Measurements from ENCODE around the gene DNAJC17.

Gene DNAJC17

DNA sequence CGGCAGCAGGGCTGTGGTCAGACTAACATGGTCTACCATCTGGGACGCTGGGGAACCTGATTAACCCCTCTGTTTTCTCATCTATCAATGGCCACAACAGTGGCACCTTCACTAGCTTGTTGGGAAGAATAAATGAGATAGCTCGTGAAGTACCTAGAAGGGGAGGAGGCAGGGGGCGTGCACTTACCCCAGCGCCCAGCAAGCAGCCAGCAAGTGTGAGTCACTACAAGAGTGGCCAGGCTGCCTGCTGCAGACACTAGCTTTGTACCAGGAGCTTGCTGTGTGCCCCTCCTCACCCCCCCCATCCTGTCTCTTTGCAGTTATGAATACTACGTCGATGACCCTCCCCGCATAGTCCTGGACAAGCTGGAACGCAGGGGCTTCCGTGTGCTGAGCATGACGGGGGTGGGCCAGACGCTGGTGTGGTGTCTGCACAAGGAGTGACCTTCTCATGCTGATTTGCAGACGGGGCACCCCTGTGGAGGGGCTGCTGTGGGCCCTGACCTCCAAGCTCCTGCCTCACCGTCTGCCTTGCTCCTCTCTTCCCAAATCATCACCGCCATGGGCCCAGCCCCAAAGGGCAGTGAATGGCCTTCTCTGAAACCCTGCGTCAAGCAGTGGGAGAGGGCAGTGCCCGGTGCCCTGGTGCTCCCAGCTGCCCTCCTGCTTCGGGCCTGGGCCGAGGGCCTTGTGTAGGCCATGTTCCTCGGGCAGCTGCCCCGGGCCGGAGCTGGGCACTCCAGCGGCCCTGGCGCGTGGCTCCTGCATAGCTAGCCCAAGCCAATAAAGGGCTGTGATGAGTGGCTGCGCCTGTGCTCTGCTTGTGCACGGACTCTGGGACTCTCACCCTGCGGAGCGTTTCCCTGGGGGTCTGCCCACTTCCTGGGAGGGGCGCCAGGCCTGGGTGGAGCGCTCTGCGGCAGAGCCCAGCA, 40.1 kb downstream of the DNAJC17 start:
- no peak for DNase-seq (ENCODE audit: low read depth in 2 of 2)

DNA sequence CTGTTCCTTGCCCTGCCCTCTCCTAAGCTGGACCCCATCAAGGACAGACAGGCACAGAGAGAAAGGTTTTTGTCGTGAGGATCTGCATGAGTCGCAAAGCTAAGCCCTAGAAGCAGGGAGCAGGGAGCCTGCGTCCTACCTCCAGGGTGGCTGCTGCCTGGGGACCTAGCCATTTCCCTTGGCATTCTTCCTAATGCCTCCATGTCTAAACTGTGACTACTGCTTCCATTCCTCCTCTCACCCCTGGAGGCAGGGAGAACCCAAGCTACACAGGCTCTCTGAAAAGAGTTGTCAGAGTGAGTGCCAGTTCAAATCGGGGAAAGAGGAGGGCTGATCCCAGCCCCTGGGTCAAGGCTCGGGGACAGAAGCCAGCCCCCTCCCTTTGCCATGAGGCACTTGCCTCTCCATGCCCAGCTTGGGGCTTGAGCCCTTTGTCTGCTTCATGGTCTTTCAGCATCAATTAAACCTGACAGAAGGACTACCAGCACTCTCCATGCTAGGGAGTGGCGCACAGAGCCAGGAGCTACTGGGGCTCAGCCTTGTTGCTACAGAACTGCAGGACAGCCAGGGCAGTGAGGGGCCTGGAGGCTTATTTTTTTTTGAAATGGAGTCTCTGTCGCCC, 41.0 kb downstream of the DNAJC17 start:
- DNase-seq (ENCODE audit: low read depth in 2 of 2), result no peak

DNA sequence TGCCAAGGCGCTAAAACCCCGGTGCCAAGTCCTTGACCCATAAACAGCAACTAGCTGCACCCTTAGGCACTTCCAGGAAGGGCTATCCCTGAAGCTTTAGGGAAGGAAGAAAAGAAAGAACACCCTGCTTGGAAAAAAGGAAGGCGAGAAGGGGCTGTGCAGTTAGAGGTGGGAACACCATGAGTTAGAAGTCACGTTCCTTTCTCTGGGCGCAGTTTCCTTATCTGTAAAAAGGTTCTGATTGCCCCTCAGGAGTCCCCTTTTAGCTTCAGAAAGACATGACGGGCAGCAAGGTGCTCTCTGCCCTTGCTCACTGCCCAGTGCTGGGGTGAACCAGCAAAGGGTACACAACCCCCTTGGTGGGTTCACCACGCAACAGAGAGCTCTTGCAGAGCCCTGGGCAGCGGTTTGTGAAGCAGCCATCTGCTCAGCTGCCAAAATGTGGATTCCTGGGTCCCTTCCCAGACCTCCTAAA, 42.6 kb downstream of the DNAJC17 start:
- no peak for DNase-seq (ENCODE audit: low read depth in 2 of 2)

DNA sequence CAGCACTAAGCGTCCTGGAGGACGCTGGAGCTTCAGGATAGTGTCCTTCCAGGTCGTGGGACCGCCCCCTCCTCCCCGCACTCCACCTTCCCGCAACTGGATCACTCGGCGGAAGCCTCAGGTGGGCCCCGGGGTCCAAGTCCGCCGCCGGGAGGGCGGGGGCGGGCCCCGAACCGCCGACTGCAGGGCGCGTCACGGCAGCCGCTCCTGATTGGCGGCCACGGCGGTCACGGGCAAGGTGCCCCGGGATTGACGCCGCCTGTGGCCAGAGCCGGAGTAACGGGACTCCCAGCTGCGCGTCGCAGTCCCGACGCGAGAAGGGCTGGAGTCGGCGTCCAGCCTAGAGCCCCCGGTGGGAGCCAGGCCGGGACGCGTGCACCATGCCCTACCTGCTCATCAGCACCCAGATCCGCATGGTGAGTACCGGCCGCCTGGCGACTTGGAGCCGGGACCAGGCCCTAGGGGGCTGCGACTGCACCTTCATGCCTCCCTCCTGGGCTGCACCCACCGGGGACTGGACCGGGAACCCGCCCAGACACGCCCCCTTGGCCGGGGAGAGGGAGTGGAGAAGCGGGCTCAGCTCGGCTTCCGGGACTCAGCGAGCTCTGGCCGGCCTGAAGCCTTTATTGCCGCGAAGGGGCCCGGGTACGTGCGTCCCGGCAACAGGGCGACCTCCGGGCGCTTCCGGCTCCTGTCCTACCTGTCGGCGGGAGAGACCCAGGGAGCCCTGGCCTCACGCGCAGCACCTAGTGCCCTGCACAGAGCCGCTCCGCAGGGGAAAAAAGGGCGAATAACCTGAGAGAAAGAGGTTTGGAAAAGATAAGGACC, 43.3 kb downstream of the DNAJC17 start, which contains the start of gene GCHFR:
TSS of gene GCHFR (plus strand) at position 268 of the 828 bp plus-strand sequence. CDS start at position 381, 113 bp downstream.
- peak in 1 of 2 donors; percentile 59 for DNase-seq (ENCODE audit: low read depth in 2 of 2)

DNA sequence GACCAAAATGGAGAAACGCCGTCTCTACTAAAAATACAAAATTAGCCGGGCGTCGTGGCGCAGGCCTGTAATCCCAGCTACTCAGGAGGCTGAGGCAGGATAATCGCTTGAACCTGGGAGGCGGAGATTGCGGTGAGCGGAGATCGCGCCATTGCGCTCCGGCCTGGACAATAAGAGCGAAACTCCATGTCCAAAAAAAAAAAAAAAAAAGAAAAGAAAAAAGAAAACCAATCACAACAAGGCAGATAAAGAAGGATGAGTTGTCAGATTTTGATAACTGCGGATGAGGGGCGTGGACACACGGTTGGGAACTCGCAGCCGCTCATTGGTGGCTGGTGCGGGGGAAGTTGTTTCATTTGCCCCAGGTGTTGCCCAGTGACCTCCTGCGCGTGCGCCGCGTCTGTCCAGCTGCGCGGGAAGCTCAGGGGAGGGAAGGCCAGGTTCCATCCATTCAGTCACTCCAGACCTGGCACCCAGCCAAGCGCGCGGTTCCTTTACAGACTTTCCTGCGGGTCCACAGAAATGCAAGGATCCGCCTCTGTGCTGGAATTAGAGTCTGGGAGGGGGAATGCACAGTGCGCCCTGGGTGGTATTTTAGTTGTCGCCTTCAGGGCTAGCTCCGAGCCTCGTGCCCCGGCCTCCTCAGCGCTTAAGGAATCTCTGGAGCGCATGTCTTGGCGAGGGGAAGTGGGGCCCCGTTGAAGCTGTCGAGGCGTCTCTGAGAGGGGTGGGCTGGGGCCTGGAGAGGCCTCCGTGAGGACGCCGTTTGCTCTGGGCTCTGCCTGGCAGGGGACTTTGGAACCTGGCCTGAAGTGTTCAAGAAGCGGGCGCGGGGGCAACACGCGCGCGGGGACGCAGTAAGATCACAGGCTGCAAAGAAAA, 44.1 kb downstream of the DNAJC17 start:
- DNase-seq (ENCODE audit: low read depth in 2 of 2), result peak in 1 of 2 donors; percentile 49

DNA sequence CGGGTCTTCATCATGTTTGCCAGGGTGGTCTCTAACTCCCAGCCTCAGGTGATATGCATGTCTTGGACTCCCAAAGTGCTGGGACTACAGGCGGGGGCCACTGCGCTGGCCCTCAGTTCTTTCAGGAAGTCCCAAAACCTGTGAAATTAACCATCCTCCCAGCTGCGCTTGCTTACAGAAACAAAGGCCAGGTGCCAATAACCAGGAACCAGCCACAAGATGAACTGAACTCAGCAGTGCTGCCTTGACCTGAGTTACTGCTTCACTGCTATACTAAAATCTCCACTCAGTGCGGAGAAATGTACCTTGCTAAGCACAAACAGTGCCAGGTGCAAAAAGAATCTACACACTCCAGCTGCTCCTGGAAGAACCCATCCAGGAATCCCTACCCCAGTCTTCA, 47.3 kb downstream of the DNAJC17 start:
- no peak for DNase-seq (ENCODE audit: low read depth in 2 of 2)

DNA sequence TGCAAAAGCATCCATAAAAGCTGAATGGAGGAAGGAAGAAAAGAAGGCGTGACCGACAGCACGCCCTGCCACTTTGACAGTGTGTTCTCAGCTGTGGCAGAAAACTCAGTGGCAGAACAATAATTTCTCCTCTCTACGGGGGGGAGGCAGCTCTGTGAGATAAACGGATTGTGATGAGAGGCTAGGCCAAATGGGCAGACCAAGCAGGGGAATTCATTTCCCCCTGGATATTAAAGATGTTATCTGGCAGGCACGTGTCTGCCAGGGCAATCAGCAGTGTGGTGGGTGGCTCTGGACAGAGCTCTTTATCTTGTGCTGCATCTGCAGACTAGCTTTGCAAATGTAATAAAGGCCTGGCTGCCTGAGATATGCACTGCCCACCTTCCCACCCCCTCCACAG, 50.3 kb downstream of the DNAJC17 start:
- no peak for DNase-seq (ENCODE audit: low read depth in 2 of 2)

DNA sequence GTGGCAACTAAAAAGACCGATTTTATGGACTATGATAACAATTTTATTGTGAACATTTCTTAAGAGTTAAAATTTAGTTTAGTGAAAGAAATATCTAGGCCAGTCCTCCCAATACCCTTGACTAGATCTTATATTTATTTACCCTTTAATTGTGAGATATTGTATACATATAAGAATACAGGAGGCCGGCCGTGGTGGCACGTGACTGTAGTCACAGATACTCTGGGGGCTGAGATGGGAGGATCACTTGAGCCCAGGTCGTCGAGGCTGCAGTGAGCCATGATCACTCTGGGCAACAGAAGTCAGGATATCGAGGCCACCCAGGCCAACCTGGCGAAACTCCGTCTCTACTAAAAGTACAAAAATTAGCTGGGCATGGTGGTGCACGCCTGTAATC, 51.5 kb downstream of the DNAJC17 start:
- DNase-seq (ENCODE audit: low read depth in 2 of 2), result no peak

DNA sequence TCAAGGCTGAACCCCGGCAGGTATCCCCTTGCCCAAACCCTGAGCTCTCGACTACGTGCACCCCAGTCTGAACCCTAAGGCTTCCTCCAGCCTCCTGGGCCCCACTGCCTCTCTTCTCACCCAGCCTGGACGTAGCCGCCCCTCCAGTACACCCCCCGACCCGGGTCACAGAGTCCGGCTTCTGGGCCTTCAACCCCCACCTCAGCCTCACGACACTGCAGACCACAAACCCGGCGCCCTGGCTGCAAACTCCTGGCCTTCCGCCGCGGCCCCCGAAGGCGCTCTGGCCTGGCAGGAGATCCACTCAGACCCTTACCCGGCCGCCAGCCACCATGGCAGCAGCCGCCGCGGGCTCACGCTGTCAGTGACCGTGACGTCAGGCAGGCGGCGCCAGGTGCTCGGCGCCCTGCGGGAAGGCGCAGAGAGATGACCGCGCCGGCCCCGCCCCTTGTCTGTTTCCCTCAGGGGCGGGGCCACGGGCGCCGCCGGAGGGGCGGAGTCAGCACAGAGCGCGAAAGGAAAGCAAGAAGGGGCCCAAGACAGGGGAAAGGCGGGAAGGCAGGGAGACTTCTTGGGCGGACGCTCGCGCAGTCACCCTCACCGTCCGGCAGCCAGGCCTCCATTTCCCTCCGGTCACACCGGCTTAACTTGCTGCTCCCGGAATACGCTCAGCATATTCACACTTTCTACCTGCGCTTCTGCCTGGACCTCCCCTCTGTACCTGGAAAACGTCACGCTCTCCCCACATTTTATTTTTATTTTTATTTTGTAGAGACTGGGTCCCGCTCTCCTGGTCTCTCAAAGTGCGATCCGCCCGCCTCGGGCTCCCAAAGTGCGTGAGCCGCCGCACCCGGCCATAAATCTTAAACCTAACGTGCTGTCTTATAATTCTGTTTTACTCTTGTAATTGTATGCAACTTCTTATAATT, 52.1 kb downstream of the DNAJC17 start, which contains the start of gene RMDN3:
TSS of gene RMDN3 (minus strand) at position 372 of the 929 bp plus-strand sequence. CDS start 471 bp downstream, outside the sequence.
- DNase-seq (ENCODE audit: low read depth in 2 of 2), result peak; percentile 87 to 90

DNA sequence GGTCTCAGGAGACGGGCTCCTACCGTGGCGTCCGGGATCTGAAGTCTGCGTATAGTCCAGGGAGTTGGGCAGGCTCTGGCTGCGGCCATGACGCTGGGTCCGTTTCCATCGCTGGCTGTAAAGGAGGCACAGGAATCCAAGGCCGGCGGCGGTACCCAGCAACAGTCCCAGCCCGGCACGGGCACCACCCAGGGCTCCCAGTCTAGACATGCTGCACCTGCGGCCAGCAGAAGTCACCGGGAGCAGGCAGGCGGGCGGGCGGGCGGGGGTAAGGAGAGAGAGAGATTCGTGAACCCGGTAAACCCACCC, 52.7 kb downstream of the DNAJC17 start:
- DNase-seq (ENCODE audit: low read depth in 2 of 2), result no peak

DNA sequence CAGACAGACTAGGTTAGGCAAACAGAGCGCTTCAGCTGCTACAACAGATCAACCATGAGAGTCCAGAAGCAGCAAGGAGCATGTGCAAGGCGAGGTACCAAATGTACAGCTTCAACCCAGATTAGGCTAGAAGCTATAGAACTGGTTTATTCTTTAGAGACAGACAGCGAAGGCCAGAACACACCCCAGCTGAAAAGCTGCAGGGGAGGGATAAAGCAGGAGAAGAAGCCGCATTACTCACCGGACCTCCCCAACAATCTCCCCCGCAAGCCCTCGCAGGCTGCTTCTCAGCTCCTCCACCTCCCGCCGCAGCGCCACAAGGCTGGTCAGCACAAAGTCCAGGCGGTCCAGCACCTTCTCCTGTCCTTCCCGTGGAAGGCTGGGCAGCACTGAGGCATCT, 55.5 kb downstream of the DNAJC17 start:
- DNase-seq (ENCODE audit: low read depth in 2 of 2), result no peak

DNA sequence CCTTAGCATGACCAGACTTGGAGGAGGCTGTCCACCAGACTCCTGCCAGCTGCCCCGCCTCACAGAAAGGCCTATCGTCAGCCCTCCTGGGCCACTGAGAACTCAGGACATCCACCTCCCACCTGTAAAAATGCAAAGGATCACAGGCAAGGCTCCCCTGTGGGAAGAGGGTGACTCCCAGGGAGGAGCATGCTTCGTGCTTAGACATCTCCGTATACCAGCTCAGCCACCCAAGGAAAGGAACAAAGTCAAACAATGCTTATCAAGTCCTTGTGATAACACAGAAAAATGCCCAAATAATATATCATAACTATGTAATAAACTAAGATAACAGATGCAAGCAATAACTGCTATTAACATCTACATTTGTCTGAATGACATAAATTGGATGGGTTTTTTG, 56.4 kb downstream of the DNAJC17 start:
- no peak for DNase-seq (ENCODE audit: low read depth in 2 of 2)

DNA sequence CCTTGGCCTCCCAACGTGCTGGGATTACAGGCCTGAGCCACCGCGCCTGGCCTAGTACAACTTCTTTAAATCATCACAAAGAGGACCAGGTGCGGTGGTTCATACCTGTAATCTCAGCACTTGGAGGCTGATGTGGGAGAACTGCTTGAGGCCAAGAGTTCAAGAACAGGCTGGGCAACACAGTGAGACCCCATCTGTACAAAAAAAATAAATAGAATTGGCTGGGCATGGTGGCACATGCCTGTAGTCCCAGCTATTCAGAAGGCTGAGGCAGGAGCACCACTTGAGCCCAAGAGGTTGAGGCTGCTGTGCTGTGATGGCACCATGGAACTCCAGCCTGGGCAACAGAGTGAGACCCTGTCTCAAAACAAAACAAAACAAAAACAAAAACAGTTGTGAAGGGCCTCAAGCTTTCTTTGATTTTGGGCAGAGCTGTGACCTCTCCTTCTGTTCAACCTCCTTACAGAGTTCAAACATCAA, 58.1 kb downstream of the DNAJC17 start:
- DNase-seq (ENCODE audit: low read depth in 2 of 2), result no peak

DNA sequence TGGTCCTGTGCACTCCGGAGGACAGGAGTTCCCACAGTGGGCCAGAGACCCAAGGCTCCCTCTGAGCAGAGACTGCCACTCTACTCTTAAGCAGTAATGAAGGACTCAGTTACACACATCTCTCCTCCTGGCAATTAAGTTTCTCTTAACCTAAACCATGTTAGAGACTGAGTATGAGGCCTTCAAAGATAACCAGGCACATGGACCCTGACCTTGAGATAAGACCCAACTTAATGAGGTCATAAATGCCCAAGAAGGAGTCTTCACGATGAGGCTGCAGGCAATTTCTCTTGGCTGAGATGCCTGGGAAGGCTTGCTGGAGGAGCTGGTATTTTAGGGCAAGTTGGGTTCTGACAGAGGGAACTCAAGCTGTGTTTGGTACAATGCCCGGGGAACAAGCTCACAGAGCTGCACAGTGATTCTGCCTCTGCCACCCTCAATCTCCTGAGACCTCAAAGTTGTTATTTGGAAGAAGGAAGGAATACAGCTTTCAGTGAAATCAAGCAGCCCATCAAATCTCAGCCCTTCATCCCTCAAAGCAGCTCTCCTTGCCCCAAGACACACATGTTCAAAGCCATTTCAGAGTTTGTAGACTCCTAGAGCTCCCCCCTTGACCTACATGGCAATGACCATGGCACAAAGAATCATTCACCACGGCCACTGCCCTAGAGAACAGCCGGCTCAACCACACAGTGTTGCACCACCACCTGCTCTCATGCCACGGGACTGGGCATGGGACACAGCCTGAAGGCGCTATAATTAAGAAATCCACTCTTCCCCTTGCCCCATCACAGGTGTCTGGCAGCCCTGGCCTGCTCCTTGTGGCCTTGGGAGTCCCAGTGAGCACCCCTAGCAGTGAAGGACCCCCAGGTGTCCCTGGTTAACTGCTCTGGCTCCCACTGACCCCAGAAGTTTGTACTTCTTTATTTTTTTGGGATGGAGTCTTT, 59.3 kb downstream of the DNAJC17 start:
- no peak for DNase-seq (ENCODE audit: low read depth in 2 of 2)

DNA sequence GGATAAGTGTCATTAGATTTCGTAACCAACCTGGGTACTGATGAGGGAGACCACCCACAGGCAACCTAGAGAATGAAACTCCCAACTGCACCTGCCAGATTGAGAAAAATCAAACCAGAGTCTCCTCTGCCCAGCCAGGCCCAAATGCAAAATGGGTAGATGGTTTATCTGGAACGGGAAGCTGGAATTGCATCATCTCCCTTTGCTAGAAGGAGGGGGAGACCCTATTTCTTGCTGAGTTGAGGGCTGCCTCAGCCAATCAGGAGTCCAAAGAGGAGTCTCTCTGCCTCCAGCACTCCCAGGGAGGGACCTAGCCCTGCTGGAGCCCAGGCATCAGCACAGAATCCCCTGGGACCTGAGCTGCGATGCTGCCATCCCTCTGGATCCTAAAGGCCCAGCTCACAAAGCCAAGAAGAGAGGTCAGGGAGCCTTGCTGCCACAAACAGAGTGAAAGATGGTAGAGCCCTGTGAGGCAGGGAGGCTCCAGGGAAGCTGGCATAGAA, 60.3 kb downstream of the DNAJC17 start:
- no peak for DNase-seq (ENCODE audit: low read depth in 2 of 2)

DNA sequence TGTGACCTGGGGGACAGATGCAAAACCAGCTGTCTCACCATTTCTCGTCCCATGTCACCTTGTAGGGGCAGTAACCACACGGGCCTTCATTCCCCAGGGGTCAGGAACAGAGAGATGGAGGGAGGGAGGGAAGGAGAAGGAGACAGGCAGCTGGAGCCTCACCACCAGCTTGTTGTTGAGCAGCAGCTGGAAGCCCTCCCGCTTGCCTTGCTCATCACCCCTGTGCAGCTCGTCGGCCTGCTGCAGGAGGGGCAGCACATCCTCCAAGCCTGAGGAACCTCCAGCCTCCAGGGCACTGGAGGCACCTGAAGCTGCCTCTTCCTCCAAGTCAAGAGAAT, 62.5 kb downstream of the DNAJC17 start:
- no peak for DNase-seq (ENCODE audit: low read depth in 2 of 2)

DNA sequence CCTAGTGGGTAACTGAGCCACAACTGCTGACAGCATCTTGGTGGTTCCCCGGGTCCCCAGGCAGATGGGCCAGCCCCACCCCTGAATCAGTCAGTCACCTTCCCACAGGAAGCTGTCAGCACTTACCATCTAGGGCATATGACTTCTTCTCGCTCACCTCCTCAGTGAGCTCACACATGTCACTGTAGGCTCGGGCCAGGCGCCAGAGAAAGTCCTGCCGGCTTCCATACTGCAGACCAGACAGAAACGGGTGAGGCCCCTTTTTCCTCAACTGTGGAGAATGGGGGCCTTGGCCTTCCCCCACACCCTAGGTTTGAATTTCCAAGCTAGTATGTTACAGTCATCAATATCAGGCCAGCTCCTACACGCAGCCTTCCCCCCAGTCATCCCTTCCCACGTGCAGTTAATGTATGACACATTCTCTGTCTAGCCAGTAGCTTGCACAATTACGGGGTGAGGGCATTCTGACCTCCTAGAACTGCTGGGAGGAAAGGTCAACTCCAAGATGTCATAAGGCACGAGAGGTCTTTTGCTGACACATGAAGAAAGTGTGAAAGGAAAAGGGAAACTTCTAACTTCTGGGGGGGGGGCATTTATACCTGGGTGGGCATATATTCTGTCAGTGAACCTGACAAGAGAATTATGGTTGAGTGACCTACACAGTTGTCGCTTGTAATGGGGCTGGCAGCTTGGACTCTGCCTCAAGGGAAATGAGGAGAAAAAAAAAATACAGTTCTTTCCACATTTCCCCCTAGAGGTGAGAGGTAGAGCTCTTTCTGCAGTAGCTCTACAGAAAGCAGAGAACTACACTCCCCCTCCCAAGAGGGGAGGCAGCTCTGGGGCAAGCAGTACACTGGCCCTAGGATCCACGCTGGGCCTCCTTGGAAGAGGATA, 63.1 kb downstream of the DNAJC17 start:
- peak in 1 of 2 donors; percentile 44 for DNase-seq (ENCODE audit: low read depth in 2 of 2)
